HG02623 (cell line): ENCODE measurements around the gene NFKB1.

Experiments
- ATAC-seq: cut with Tn5 transposase; IDR thresholded peaks from one replicate; pipeline ENCODE4 v1.9.1; 2021; ENCODE audit warnings: moderate library complexity; ENCODE audit not compliant: unreplicated experiment

The NFKB1 gene

DNA sequence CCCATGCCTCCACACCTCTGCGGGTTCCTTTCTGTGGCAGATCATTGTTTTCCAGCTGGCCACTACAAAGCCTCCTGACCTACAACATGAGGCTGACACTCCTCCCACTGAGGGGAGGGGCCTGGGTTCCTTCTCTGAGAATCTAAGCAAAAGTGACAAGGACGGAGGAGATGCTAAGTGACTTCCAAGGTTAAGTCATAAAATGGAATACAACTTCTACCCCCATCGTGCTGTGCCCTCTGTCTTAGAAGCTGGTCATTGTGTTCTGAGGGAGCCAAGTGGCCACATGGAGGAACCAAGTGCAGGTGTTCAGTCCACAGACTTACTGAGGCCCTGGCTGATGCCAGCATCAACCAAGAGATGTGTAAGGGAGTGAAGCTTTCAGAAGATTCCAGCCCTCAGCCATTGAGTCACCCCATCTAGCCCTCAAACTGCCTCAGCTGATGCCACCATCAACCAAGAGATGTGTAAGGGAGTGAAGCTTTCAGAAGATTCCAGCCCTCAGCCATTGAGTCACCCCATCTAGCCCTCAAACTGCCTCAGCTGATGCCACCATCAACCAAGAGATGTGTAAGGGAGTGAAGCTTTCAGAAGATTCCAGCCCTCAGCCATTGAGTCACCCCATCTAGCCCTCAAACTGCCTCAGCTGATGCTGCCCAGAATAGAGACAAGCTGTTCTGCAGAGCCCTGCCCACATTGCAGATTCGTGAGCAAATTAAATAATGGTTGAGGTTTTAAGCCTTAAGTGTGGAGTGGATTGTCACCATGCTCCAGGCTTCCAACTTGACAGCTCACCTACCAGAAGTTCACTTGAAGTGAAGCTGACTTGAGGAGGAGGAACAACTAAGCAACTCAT, 118.8 kb downstream of the NFKB1 start:
- ATAC-seq: peak; percentile 12

DNA sequence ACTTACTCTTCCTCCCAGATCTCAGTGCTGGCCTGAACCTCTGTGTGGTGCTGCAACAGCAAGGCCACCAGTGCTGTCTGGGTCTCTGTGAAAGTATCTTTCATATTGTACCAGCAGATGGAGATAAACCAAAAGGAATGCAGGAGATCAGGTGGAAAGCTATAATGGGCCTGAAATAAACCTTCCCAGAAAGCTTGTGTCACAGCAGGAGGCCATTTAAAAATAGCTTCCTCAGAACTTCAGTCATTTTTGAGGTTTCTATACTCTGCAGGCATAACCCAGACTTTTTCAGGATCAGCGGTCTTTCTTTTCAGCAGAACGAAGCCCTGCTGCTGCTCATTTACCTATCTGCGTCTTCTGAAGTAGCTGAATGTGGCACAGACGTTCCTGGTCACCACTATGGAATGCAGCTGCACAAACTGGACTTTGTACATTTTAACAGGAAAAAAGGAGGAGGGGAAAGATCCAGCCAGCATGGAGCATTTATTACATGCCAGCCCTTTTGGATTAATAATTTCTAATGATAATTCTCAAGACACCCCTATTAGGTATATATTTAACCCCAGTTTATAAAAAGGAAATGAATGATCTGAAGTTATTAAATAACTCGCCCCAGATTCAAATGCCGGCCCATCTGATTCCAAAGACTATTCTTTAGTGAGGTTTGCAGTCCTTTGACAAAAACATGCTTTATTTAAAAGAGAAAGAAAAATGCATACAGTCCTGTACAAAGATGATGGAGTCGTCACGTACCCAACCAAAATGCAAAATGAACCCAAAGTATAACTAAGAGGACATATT, 119.7 kb downstream of the NFKB1 start:
- ATAC-seq: peak; percentile 36

DNA sequence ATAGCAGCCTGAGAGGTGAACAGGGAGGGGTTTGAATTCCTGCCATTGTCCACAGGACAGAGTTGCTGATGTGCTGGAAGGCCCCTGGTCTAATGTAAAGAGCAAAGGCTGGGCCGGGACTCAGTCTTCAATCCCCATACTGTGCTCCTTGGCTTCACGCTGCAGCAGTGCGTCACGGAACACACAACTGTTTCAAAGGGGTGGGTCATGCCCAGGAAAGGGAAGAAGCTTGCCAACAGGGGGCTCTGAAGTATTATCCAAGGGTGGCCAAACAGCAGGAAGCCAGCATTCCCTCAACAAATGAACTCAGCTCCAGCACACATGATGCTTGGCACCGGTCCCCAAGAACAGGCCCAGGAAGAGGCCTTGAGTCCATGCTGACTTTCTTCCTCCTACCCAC, 122.5 kb downstream of the NFKB1 start:
- ATAC-seq: no peak

DNA sequence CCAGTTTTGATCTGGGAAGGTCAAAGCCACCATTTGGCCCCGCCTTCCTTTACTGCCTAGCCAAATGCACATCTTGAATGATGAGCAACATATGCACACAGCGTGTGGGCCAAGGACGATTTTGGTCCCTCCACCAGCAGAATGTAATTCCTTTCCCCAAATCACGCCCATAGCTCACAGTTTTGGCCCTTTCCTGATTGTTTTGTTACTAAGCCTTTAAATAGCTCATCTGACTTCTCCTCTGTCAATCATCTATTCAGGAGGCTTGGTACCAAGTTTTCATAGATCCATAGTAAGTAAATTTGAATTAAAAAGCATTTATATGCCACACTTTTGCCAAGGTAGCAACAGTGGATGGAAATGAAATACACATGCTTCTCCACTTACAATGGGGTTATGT, 123.3 kb downstream of the NFKB1 start:
- no peak for ATAC-seq

DNA sequence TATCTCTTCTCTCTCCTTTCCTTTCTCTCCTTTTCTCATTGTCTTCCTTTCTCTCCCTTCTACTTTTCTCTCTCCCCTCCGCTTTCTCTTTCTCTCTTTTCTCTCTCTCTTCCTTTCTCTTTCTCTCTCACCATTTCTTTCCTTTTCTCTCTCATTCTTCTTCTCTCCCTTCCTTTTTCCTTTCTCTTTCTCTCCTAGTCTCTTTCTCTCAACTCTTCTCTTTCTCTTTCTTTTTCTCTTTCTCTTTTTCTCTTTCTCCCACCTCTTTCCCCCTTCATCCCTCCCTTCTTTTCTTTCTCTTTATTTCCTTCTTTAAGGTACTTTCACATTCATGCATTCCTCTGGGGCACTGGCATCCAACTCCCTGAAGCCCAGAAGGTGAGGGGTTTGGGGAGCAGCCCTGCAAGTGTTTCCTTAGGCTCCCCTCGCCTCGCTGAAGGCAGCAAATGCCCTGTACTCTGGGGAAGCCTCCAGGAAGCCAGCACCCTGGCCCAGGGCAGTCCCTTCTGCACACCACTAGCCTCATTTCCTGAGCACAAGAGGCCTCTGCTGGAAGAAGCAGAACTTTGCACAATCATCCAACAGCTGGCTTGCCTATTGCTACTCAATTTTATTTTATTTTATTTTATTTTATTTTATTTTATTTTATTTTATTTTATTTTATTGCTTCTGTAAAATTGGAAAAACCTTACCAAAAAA, 124.2 kb downstream of the NFKB1 start:
- ATAC-seq: peak; percentile 94

DNA sequence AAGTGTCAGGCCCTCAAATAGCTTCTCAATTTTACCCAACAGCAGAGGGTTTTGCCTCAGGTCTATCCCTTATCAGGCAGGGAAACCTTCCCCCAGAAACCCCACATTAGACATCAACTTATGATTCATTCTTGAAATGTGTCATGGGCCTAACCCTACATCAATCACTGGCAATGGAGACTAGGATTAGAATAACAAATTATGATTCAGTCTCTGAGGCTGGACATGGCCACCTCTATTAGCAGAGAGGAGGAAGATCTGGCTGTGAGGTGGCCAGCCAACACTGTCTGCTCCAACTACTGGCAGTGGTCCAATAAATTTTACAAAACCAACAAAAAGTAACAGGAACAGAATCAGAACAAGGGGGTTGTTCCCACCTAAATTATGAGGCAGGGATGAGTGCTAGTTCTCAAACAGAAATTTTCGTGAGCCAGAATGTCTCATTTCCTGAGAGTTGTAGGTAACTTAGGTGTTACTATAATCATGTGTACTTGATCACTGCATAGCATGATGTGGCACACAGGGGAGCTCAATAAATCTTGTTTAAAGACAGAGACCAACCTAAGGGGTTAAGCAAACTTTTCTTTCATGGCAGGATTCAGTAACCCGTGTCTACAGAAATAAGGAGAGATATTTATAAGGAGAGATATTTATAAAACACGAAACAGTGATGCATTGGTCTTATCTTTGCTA, 126.8 kb downstream of the NFKB1 start:
- no peak for ATAC-seq

DNA sequence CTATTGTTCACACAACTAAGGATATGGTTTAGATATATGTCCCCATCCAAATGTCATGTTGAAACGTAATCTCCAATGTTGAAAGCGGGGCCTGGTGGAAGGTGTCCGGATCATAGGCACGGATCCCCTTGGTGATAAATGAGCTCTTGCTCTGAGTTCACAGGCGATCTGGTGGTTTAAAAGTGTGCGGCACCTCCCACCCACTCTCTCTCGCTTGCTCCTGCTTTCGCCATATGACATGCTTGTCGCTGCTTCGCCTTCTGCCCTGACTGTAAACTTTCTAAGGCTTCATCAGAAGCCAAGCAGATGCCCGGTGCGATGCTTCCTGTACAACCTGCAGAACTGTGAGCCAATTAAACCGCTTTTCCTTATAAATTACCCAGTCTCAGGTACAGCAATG, 128.5 kb downstream of the NFKB1 start:
- no peak for ATAC-seq

DNA sequence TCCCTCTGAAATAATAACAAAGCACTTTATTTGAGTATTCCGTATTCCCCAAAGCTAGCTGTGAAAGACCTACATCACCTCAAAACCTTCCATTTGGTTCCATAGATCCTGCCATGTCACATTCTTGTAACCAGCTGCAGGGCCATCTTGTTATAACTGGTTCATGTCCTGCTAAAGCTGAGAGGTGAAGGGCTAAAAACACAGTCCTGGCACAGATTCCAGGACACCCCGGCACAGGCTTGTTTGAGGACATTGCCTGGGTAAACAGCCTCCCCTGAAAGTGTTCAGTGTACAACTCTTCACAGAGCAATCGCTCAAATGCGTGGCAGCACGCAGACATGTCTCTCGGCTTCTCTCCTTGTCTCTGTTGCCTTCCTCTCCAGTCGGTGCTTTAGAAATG, 130.5 kb downstream of the NFKB1 start:
- ATAC-seq: no peak

DNA sequence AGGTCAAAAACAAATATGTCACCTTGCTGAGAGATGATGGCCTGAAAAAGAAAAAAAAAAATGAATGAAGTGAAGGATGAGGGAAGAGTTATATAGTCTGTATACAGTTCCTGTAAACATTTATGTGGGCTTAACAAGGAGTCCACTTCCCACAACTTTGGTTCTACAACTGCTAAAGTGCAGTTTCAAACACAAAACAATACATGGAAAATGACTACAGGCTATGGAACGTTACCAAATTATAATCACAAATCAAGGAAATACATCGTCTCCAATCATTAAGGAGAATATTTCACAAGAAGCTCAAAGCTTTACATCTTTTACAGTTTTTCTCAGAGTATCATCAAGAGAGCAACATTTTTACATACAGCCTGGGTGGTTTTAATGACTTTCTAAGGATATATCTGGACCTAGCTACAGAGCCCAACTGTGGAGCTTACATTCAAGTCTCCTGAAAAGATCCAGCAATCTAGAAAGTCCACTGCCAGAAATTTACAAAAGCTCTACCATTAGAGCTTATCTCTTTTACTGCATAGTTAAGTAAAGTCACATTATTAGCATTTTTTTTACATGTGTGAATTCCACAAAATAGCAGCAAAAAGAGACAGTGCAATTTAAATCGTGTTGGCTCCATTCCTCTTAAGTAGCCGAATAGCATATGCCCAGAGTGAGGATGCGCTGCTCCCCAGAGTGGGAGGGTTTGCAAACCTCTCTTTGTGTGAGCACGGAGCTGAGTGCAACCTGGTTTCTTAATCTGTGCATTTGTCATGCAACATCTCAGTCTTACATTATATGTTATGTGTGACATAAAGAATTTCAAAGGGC, 131.3 kb downstream of the NFKB1 start:
- no peak for ATAC-seq

DNA sequence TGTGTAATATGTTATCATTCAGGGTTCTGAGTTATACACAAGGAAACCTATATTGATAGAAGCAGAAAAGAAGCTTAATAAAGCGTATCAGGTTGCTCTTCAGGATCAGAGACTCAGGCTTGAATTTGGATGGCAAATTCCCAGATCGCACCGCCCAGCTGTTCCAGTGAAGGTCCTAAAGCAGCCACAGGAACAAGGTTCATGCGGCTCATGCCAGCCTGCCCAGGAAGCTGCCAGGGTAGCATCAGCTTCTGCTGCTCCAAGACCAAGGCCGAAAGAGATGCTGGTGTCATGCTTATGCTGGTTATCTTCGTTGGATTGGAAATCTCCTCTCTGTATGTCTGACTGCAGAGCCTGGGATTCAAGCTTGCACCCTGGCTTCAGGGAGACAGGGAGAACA, 131.9 kb downstream of the NFKB1 start:
- no peak for ATAC-seq

DNA sequence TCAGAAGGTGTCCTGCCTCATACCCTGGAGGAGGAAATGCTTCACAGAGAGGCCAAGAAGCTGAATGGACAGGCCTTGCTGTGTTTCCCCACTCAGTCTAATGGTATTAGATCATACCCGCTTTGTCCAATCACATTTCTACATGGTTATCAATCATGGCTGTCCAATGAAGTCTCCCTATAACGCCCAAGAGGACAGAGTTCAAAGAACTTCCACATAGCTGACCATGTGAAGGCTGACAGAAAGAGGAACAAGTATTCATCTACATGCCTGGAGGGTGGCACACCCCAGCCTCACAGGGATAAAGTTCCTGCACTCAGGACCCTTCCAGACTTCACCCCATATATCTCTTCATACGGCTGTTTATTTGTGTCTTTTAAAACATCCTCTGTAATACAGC, 136.2 kb downstream of the NFKB1 start:
- ATAC-seq: no peak

DNA sequence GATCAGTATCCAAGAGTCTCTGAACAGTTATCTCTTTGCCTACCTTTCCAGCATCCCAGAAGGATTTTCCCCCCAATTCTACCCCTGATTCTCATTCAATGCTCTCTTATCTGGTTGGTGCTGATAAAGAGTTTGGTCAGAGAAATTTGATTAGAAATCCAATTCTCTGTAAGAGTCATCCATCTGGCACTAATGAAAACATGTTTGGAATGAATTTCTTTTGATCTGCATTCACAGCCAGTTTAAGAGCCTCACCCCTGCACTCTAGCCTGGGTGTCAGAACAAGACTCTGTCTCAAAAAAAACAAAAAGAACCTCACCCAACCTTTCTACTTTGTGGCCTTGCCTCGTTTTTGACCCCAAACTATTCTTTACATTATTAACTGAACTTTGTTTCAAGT, 137.5 kb downstream of the NFKB1 start:
- no peak for ATAC-seq

DNA sequence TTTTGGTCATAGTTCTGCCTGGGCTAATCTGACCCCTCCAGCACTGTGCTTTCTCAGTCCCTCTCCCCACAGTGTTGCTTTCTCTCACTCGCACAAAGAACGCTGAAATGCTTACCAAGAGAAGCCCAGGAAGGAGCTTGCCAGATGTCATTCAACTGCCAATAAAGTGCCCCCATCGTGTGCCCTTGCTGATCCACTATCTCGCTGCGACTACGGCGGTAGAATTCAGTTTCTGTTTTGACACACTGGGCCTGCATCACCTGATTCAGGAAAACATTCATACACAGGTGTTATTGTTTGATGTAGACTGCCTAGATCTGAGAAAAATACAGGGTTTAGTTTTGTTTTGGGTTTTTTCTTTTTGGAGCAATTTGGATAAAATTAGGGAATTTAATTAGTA, 138.4 kb downstream of the NFKB1 start:
- no peak for ATAC-seq

DNA sequence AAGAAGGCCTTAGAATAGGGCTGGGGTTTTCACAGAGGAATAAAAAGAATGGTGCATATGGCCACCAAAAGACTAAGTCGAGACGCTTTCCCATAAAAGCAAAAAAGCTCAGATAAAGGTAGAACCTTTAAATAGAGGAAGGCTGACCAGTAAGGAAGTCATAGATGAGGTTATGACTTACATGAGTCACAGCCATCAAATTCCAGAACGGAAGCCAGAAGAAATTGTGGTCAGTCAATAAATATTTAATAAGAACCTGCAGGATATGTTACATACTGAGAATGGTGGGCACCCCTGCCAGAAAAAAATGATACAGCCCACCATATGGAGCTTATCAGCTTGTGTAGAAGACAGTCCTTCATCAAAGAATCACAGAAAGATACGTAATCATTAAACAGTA, 139.5 kb downstream of the NFKB1 start:
- ATAC-seq: no peak

DNA sequence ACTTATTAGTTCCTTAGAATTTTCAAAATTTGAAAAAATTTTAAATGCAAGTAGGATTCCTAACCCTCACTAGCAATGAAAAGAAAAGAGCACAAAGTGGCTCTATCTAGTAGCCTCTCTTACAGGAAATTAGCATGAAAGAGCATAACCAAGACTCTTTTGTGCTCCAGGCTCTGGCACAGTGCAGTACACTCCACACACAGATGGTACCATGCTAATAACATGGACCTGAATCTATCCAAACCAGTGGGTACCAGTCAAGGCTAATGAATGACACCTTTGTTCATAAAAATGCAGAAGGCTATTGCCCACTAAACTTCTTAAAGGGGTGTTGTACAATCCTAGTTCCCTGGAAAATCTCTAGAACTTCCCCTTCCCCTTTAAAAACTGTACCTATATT, 140.6 kb downstream of the NFKB1 start:
- no peak for ATAC-seq

DNA sequence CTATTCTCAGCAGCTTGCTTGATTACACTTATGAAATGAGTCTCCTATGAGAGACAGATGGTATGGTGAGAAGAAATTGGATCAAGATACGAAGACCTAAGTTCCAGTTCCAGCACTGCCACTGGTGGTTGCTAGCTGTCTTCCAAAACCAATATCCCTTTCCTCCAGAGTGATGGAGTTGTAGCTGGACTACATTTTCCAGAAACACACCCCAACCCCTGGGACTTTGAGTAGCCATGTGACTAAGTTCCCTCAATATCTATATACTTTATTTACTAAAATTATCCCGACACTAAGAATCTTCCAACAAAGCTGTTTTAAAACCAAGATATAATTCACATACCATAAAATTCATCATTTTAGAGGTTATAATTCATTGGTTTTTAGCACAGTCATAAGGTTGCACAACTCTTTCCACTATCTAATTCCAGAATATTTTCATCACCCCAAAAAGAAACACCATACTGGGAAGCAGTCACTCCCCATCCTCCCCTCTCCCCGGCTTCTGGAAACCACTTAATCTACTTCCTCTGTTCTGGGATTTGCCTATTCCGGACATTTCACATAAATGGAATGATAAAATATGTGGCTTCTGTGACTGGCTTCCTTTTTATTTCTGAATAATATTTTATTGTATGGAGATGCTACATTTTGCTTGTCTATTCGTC, 141.6 kb downstream of the NFKB1 start:
- ATAC-seq: no peak

DNA sequence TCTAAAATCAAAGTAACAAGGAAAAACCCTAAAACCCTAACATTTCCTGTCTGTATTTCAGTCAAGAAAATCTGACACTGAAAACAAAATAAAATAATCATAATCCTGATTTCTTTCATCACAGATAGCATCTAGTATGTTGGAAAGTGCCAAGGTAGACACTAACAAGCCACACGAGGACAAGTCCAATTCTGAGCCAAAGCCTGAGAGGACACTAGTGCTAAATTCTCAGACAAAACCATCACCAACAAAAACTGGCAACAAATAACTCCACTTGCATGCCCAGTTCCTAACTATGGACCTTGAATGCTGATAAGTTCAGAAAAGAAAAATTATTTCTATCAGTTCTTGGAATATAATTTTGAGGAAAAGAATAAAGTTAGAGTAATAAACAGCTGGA, 146.0 kb downstream of the NFKB1 start:
- no peak for ATAC-seq

DNA sequence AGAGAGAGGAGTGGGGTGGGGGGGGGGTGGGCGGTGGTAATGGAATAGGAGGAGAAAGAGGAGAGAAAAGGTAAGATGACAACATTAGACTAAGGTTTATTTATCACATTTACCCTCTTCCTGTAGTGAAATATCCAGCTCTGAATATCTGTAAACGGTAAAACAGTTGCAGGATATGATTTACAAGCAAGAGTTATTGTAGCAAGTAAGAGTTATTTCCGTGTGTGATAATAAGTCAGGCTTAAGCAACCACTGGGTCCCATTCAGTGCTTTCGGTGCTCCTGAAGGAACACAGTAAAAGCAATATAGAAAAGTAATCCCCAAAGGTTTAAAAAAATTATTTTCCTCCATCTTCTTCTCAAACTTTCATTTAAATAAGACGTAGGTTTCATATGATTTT, 156.0 kb downstream of the NFKB1 start:
- no peak for ATAC-seq

DNA sequence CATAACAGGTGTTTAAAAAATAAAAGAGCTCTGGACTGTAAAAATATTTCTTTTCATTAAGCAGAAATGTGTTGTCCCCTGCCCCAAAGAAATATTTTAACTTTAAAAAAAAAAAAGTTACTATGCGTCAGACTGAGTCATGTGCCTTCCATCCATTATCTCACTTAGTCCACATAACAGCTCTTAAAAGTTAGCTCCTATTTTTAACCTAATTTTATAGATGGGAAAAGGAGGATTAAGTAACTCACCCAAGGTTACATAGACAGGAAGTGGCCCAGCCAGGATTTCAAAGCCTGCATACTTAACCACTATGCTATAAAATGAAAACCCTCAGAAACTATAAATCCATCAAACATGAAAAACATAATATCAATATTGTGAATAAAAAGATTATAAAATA, 161.9 kb downstream of the NFKB1 start:
- ATAC-seq: no peak

DNA sequence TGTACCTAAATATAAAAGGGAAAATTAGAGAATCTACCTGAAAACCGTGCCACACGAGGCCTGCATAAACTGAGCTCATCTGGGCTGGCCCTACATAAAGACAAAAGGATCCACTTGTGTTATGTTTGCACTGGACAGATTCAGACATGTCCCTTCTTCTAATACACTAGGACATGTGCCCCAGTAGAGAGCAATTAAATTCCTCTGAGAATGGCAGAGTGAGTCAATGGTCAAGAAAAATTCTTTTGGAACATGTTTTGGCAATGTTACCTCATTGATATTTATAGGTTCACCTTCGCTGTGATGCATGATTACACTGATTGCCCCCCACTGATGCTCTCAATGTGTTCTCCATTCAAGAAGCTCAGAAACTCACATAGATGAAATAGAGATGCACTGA, 164.4 kb downstream of the NFKB1 start:
- no peak for ATAC-seq
